HG03045 (cell line): ENCODE data around the gene CLSTN2.

Experiments
- ATAC-seq: cut with Tn5 transposase; IDR thresholded peaks from one replicate; pipeline ENCODE4 v1.9.1; 2021; ENCODE audit warnings: mild to moderate bottlenecking, moderate library complexity; ENCODE audit not compliant: unreplicated experiment

CLSTN2 gene

GRCh38 chr3:140178482-140178881 lies 243.5 kb downstream of the CLSTN2 start:
- no peak for ATAC-seq

GRCh38 chr3:140180603-140181002 lies 245.6 kb downstream of the CLSTN2 start:
- no peak for ATAC-seq

GRCh38 chr3:140185375-140185774 lies 250.4 kb downstream of the CLSTN2 start:
- ATAC-seq = no peak

GRCh38 chr3:140186421-140186920 lies 251.5 kb downstream of the CLSTN2 start:
- ATAC-seq = no peak

- ATAC-seq = no peak
Observed at GRCh38 chr3:140187028-140187427, 252.0 kb downstream of the CLSTN2 start.

GRCh38 chr3:140187656-140188221 lies 252.8 kb downstream of the CLSTN2 start:
- ATAC-seq = no peak

GRCh38 chr3:140188285-140188684 lies 253.3 kb downstream of the CLSTN2 start:
- ATAC-seq = no peak

GRCh38 chr3:140189267-140189666 lies 254.3 kb downstream of the CLSTN2 start:
- no peak for ATAC-seq

GRCh38 chr3:140189976-140190375 lies 255.0 kb downstream of the CLSTN2 start:
- no peak for ATAC-seq

GRCh38 chr3:140196970-140197369 lies 262.0 kb downstream of the CLSTN2 start:
- ATAC-seq = no peak

GRCh38 chr3:140198242-140198641 lies 263.3 kb downstream of the CLSTN2 start:
- no peak for ATAC-seq

- ATAC-seq = no peak
Observed at GRCh38 chr3:140199008-140199407, 264.0 kb downstream of the CLSTN2 start.

GRCh38 chr3:140199743-140200142 lies 264.8 kb downstream of the CLSTN2 start:
- no peak for ATAC-seq

- no peak for ATAC-seq
Observed at GRCh38 chr3:140203510-140203909, 268.5 kb downstream of the CLSTN2 start.

GRCh38 chr3:140204271-140204984 lies 269.4 kb downstream of the CLSTN2 start:
- ATAC-seq = no peak

GRCh38 chr3:140205598-140205997 lies 270.6 kb downstream of the CLSTN2 start:
- no peak for ATAC-seq

GRCh38 chr3:140206196-140207040 lies 271.4 kb downstream of the CLSTN2 start:
- ATAC-seq = no peak

GRCh38 chr3:140207541-140207940 lies 272.6 kb downstream of the CLSTN2 start:
- ATAC-seq = no peak

- no peak for ATAC-seq
Observed at GRCh38 chr3:140216249-140216648, 281.3 kb downstream of the CLSTN2 start.

GRCh38 chr3:140219291-140219690 lies 284.3 kb downstream of the CLSTN2 start:
- ATAC-seq = no peak

GRCh38 chr3:140219923-140220452 lies 285.0 kb downstream of the CLSTN2 start:
- ATAC-seq = no peak
